GM18873 (cell line): Measurements from ENCODE around the gene ARHGEF16.

ENCODE experiments used
- ATAC-seq: cut with Tn5 transposase; IDR thresholded peaks from one replicate; pipeline ENCODE4 v1.9.1; 2021; ENCODE audit warnings: mild to moderate bottlenecking, moderate library complexity, moderate number of reproducible peaks; ENCODE audit not compliant: unreplicated experiment, low FRiP score

Gene ARHGEF16

DNA sequence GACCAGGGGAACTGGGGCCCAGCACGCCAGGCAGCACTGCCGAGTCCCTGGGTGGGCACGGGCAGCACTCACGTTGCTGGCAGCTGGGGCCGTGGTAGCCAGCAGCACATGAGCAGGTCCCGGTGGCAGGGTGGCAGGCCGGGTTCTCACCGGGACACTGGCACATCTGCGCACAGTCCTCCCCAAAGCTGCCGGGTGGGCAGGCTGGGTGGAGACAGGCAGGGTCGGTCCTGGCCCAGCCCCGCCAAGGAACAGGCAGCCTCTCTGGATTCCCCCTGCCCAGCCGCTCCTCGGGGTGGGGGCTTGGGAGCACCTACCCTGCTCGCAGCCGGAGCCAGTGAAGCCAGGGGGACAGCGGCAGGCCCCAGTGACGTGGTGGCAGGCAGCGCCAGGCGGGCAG, 42.5 kb downstream of the ARHGEF16 start:
- ATAC-seq, result no peak

DNA sequence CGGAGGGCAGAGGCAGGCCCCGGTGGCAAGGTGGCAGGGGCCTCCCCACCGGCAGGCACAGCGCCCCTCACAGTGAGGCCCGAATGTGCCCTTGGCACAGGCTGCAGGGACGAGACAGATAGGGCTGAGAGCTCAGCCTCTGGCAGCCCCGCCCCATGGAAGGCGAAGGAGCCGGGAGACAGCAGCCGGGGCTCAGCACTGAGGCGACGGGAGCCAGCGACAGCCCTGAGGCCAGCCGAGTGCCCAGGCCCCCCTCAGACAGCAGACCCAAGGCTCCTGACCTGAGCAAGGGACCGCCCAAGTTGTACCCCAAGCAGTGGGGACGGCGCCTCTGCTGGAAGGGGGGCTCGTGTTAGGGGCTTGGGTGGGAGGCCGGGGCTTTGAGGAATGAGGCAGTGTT, 43.1 kb downstream of the ARHGEF16 start:
- no peak for ATAC-seq

DNA sequence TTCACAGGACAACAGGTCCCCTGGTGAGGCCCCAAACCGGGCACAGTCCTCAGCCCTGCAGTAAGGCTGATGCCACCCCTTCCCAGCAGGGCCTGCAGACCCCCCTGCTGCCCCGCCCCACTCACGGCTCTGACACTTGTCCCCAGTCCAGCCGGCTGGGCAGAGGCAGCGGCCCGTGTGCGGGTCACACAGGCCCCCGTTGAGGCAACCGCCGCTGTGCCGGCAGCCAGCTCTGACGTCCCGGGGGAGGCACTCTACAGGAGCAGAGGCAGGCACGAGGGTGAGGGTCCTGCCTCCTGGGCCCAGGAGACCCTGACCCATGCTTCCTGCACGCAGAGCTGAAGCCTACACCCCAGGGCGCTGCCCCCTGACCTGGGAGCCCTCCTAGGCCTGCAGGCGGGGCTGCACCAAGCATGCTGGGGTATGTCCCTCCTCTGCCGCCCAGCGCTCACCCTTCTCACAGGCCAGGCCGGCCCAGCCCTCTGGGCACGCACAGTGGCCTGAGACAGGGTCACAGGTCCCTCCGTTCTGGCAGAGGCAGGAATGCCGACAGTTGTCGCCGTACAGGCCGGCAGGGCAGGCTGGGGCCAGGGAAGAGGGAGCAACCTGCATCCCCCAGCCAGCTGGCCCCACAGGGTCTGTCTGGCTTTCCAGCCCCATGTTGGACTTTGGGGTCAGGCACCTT, 43.9 kb downstream of the ARHGEF16 start:
- no peak for ATAC-seq

DNA sequence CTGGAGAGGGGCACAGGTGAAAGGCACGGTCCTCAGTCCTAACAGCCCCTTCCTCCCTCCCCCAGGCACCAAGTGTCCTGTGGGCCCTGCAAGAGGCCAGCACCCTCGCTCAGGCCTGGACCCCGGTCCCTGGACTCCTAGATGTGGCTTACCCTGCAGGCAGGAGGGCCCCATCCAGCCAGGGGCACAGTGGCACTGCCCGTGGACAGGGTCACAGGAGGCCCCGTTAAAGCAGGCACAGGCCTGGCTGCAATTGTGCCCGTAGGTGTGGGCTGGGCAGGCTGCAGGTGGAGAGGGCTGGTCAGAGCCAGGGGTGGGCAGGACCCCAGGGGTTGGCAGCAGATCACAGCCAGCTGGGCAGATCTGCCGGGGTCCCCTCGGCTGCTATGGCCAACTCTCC, 44.5 kb downstream of the ARHGEF16 start:
- ATAC-seq, result no peak

DNA sequence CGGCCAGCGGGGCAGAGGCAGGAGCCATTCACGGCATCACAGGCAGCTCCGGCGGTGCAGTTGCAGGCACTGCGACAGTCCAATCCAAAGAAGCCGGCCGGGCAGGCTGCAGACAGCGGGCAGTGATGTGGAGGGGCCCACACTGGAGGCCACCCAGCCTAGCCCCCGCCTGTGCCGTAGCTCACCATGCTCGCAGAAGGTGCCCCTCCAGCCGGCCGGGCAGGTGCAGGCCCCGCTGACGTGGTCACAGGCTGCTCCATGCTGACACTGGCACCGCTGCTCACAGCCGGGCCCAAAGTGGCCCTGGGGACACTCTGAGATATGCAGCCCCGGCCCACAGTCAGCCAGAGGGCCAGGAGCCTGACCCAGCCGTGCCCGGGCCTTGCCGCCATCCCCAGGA, 45.1 kb downstream of the ARHGEF16 start:
- ATAC-seq, result no peak

DNA sequence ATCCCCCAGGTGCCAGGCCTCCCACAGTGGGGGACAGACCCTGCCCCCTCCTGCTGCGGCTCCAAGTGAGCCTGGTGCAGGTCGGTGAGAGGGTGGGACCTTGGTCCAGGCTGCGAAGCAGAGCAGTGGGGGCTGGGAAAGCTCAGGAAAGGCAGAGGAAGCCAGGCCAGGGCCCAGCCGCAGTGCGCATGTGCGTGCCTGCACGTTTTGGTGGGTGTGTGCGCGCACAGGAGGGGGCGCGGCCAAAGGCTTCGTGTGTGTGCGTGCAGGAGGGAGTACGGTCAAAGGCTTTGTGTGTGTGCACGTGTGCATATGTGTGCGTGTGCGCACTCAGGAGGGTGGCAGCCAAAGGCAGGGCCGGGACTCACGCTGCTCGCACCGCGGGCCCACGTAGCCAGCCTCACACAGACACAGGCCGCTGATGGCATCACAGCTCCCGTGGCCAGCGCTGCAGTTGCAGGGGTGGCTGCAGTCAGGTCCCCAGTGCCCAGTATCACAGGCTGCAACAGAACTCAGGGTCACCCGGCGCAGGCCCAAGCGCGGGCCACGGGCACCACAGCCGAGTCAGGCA, 45.9 kb downstream of the ARHGEF16 start:
- ATAC-seq, result no peak

DNA sequence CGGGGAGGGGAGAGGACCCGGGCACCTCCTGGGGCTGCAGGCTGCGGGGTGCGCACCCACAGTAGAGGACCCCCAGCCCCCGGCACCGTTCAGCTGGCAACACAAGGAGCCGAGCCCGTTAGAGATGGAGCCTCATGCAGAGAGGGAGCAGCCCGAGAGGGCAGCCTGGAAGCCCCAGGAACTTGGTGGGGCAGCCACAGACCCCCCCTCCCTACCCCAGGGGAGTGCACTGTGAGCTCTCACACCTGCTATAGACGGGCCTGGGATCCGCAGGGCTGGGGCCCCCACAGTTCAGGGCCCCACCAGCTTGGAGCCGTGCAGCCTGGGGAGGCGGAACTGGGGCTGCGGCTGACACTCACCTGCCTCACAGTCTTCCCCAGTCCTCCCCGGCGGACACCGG, 47.0 kb downstream of the ARHGEF16 start:
- no peak for ATAC-seq

DNA sequence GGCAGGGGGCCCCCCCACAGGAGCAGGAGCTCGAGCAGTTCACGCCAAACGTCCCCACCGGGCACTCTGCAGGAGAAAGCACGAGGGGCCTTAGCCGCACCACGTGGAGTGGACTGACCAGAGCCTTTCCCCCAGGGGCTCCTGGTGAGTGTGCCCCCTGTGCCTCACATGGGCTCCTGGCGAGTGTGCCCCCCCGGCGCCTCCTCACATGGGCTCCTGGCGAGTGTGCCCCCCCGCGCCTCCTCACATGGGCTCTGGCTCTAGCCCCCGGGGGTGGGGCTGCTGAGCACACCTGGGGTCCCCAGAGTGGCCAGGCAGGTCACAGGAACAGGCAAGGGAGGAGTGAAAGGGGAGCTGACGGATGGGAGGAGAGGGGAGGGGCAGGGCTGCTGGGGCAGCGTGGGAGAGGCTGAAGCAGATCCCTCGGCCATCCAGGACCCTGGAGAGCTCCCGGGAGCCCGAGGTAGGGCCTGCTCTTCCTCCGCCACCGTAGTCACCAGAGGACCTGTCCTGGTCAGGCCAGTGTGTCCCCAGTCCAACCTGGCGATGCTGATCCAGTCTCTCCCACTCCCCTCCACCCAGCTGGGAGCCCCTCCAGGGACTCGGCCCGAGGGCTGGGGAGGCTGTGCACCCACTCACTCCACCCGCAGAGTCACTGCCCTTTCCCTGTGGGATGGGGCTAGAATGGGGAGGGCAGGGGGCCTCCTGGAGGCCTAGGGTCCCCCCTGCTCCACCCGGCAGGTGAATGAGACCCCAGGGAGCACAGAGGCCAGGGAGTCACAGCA, 47.6 kb downstream of the ARHGEF16 start:
- ATAC-seq, result no peak

DNA sequence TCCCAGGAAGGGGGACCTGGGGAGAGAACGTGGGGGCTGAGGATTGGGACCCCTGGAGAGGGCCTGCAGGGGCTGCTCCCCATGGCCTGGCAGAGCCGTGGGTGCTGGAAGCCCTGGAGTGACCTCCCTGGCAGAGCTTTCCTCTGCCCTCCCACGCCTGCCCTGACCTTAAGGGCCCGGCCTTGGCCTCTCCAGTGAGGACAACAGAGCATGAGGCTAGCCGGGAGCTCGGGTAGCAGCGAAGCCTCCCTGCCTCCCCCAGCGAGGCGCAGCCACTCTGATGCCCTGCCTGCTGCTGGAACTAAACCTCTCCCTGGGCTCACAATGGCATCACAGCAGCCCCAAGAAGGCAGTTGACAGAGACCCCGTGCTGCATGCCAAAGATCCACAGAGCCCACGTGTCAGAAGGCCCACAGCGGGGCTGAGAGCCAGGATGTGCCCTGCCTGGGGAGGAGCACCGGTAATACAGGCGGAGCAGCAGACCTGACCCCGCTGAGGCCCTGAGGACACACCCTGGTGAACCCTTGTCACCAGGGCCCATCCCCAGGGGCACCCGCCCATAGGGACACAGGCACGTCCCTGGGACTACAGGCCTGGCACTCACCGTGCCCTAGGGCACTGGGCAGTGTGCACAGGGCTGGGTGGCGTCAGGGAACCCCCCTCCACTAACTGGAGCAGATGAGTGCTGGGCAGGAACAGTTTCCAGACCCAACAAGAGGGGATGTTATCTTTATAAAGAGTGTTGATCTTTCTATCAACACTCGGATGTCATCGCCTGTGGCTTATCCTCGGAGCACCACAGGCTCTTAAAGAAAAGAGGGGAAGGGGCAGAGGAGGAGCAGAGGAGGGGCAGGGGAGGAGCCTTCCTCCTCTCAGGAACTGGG, 48.4 kb downstream of the ARHGEF16 start:
- ATAC-seq, result no peak

DNA sequence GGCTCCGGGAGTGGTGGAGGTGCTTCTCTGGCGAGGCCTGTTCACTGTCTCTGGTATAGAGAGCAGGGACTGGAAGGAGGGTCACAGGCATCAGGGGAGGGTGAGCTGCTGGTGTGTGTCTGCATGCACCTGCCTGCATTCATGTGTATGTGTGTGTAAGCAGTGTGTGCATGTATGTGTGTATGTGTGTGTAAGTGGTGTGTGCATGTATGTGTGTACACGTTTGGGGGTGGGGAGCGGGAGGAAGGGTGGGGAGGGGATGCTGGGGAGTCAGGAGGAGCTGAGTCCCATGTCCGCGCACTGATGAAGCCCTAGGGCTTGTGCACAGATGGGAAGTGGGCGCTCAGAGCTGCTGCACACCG, 49.0 kb downstream of the ARHGEF16 start:
- no peak for ATAC-seq

DNA sequence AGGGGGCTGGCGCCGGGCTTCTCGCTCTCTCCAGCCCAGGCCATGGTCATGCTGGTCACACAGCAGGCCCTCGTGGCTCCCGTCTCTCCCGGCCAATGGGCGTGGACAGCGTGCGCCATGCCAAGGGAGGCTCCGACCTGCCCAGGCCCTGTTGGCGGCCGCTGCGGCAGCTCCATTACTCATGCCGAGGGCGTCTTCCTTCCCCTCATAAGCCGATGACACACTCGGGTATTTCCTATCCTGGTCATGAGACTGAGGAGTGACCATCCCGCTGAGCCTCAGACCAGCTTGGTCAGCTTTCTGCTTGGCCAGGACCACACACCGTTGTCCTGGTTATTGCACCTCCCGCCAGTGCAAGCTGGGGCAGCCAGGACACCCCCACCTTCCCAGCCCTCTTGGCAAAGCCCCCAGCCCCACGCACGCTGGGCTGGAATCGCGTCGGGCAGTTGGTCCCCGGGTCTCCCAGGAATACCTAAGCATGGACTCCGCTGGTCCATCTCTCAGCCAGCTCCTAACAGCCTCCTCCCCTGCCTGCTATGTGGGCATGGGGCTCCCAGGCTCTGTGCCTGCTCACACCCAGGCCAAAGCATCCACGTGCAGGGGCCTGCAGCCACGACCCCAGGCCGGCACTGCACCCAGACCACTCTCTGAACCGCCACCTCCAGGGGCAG, 49.8 kb downstream of the ARHGEF16 start:
- ATAC-seq, result no peak

DNA sequence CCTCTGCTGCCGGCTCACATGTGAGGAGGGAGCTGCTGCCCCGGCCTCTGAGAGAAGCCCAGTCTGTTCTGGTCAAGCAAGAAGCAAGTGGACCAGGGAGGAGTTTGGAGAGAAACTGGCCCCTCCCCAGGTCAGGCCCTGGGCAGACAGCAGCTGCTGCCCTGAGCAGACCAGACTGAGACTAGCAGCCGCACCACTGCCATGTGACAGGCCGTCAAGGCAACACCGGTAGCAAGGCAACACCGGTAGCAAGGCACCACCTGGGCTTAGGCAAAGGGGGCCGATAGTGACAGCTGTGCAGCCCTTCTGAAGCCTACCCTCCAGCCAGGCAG, 50.3 kb downstream of the ARHGEF16 start:
- no peak for ATAC-seq

DNA sequence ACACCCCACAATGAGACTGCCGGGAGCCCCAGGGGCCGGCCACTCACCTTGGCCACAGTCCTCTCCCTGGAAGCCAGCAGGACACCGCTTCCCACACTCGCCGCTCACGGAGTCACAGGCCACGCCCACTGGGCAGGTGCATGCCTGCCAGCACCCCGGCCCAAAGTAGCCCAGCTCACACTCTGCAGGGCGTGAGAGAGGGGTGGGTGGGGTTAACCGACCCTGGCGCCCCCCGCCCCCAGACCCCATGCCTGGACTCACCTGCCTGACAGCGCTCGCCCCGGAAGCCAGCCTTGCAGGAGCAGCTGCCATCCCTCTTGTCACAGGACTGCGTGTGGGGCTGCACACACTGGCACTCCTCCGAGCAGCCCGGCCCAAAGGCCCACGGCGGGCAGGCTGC, 50.7 kb downstream of the ARHGEF16 start:
- ATAC-seq, result no peak

DNA sequence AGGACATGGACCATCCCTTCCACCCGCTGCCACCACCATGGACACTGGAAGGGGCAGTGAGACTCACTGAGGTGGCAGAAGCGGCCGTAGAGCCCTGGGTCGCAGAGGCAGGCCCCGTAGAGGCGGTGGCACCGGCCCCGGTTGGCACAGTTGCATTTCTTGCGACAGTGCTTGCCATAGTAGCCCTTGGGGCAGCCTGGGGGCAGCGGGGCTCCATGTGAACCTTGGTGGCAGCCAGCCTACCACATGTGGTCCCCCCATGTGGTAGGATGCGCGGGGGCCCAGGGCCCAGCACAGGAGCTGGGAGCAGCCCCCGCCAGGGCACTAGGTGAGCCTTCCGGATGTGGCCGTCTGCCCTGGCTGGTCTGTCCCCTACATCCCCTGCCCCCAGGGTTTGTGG, 51.6 kb downstream of the ARHGEF16 start:
- no peak for ATAC-seq

DNA sequence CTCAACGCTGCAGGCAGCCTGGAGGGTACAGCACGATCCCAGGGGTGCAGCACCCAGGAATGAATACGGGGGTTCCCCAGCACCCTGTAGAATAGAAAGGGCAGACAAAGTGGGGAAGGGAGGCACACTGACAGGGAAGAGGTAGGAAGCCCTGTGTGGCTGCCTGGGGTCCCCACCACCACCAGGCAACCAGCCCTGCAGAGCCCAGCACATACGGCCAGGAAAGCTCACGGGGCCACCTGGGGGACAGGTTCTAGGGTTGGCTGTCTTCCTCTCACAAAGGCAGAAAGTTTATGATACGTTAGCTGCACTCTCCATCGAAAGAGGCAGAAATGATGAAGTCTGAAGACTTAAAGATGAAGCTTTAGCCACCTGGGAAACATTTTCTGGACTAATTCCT, 52.5 kb downstream of the ARHGEF16 start:
- ATAC-seq, result no peak

DNA sequence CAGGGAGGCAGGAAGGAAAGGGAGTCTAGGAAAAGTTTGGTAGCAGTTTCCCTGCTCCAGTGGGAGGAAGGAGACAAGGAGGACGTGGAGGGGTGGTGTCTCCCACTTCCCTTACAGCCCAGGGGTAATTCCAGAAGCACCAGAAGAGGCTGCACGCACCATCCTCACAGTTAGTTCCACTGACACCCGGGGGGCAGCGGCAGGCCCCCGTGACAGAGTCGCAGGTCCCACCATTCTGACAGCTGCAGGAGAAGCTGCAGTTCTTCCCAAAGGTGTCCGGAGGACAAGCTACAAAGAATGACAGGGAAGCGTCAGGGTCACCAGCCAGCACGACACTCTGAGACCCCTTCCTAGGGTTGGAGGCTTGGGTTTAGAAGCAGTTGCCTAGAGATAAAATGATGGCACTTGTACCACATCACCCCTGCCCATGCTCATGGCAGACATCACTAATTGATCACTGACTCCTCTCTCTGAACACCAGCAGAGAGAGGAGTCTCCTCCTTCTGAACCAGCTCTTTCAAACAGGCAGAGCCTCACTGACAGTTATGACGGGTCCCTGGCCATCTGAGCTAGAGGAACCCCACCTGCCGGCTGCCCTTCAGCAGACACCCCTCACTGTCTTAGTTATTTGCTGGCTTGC, 53.3 kb downstream of the ARHGEF16 start:
- ATAC-seq, result no peak

DNA sequence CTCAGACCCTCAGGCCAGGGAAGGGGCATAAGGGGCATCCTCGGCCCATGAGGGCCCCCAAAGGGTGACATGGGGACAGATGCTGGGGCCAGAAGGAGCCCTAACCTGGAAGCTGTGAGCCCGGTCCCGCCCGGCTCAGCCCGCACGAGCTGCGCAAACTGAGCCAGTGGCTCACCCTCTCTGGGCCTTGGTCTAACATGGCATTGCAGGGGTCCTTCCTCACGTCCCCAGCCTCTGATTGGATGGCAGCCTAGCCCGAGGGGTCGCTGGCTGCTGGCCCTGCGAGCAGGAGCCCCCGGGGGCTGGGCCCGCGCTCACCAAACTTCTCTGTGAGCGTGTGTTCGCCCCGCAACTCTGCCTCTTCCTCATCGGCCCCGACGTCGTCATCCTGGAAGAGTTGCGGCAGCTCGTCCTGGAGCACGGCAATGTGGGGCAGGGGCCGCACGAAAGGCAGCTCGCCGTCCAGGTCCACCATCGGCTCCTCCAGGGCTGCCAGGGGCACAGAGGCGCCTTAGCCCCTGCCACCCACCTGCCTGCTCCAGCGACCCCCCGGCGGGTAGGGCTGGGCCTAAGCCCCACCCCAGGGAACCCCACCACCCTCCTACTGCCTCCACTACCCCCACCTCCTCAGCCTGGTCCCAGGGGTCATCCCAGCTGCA, 54.4 kb downstream of the ARHGEF16 start:
- no peak for ATAC-seq

DNA sequence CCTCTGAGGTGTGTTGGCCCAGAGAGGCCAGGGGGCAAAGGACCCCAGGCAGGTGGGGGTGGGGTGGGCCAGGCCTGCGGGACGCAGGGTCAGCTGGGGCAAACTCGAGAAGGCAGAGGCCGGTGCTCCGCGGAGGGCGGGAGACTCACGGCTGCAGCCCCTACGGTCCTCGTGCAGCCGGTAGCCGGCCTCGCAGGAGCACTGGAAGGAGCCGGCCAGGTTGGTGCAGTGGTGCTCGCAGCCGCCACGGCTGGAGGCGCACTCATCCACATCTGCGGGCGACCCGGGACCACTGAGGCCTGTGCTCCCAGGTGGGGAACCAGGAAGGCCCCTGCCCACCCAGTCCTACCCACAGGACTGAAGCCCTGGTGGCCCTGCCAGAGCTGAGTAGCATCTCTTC, 55.3 kb downstream of the ARHGEF16 start:
- no peak for ATAC-seq

DNA sequence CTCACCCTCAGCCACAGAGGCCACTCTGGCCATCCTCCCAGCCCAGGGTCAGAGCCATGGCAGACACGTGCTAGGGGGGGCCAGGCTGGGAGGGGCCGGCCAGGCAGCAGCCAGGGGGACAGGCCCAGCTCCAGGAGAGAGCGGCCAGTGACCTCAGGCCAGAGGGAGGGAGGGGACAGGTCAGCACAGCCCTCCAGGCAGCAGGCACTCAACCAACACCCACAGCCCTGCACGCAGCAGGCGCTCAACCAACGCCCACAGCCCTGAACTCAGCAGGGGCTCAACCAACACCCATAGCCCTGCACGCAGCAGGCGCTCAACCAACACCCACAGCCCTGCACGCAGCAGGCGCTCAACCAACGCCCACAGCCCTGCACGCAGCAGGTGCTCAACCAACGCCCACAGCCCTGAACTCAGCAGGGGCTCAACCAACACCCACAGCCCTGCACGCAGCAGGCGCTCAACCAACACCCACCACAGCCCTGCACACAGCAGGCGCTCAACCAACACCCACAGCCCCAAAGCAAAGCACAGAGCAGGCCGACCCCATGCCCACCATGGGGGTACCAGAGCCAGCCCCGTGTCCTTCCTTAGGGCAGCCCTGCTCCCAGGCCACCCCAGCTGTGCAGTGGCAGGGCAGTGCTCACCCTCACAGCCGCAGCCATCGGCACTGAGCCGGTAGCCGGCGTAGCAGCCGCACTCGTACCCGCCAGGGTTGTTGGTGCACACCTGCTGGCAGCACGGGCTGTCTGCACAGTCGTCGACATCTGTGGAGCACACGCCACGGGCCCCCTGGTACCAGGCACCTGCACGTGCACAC, 55.9 kb downstream of the ARHGEF16 start:
- no peak for ATAC-seq
